AG04450 (cell line): ENCODE data around the gene PCDHB7. TPM values are rescaled to one million over a fixed set of nuclear protein-coding genes. Genes with fewer than 3 reads are reported as not detected.
"Not testable (repeated sequence)": the region's sequence is repeated elsewhere in the genome, so short reads cannot be mapped to it uniquely, and the experiment has no call there.

Experiments
- CTCF ChIA-PET: fragments of 300-600, 350-600 bp; formaldehyde crosslinking; extraction: SDS; loops from one replicate; lab custom pipeline; 2022; ENCODE audit warnings: antibody characterized with exemption, inconsistent platforms; lab: Charles Lee
- POLR2A ChIA-PET: fragments of 350-600 bp; formaldehyde crosslinking; extraction: SDS; loops from one replicate; lab custom pipeline; 2021; ENCODE audit warnings: antibody characterized with exemption, inconsistent platforms; lab: Yijun Ruan, JAX
- DNase-seq: peaks from one replicate; pipeline ENCODE4 v3.0.0-alpha.2; 2011; ENCODE audit warnings: low read depth, low spot score
- H3K27ac ChIP-seq: one replicate; pipeline ENCODE4 v1.5.1; 2012; ENCODE audit warnings: low read depth, low read length, control low read depth
- H3K27me3 ChIP-seq: one replicate; pipeline ENCODE4 v1.6.0; 2012; ENCODE audit warnings: low read length; ENCODE audit not compliant: control insufficient read depth, insufficient read depth
- H3K4me3 ChIP-seq: 2 replicates; pipeline ENCODE4 v1.5.1; 2011; ENCODE audit warnings: mild to moderate bottlenecking, low read depth, low read length, control low read depth
- H3K9me3 ChIP-seq: 2 replicates; pipeline ENCODE4 v1.5.1; 2012; ENCODE audit warnings: low read length; ENCODE audit not compliant: control insufficient read depth, insufficient read depth
- polyA minus RNA-seq: library from RNA; depleted of rRNA, polyadenylated mRNA; stranded (reverse); fragments of >200 nt; gene quantifications from 2 replicates; pipeline ENCODE4 v1.2.3, GENCODE V29; 2011; rRNA and poly(A)+ RNA removed
- polyA plus RNA-seq: library from polyadenylated mRNA; depleted of rRNA; stranded (reverse); fragments of >200 nt; gene quantifications from 2 replicates; pipeline ENCODE4 v1.2.3, GENCODE V29; 2011; rRNA removed
- TF ChIP-seq, protein P1 (sequence below): IDR thresholded peaks from 2 replicates; pipeline ENCODE4 v1.5.1; 2011; ENCODE audit warnings: low read depth, low read length, control low read depth, inconsistent platforms

Gene PCDHB7
- 0.61 and 0.62 TPM in 2 replicates for polyA plus RNA-seq
- polyA minus RNA-seq, result 0.39 and 0.51 TPM in 2 replicates

DNA sequence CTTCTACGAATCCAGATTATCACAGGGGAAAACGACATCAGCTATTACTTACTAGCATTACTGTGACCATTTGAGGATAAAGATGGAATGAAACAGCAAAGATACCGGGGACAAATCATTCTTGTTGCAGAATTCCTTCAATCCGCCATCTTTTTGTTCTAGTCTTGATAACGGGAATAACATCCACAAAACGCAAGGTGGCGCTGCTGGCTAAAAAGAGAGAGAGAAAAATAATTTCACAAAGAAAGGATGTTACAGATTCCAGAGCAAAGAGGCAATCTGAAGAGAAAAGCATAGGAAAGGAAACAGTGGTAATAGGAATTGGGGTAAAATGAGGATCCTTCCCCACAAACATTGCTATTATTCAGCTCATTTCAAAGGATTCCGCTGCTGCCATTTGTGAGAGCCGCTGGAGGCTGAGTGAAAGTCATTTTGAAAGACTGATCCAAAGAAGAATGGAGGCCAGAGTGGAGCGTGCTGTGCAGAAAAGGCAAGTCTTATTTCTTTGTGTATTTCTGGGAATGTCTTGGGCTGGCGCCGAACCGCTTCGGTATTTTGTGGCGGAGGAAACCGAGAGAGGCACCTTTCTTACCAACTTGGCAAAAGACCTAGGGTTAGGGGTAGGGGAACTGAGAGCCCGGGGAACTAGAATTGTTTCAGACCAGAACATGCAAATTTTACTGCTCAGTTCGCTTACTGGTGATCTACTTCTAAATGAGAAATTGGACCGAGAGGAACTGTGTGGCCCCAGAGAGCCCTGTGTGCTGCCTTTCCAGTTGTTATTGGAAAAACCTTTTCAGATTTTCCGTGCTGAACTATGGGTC, at the start of gene PCDHB7:
Gene PCDHB7, plus strand, starts transcription at position 264 of the 824 bp plus-strand sequence. Its CDS starts 192 bp downstream, at position 456.
- CTCF ChIA-PET, result interaction anchor here (0.7 to 2.2 kb wide), 4 partner anchors 10 to 395 kb away, joined by 3 to 13 read pairs (median 6); partner anchors contain the start of genes PCDHB11 and PCDHB16
- H3K27ac ChIP-seq, result no peak within 1 kb of the TSS
- peaks cover 16% of the 10 kb centered on the region for H3K9me3 ChIP-seq
- DNase-seq, result no peak
- POLR2A ChIA-PET, result no interaction called here
- no peak within 1 kb of the TSS; the same call in 1 of the 2 replicates for H3K4me3 ChIP-seq
- TF ChIP-seq, protein P1, sequence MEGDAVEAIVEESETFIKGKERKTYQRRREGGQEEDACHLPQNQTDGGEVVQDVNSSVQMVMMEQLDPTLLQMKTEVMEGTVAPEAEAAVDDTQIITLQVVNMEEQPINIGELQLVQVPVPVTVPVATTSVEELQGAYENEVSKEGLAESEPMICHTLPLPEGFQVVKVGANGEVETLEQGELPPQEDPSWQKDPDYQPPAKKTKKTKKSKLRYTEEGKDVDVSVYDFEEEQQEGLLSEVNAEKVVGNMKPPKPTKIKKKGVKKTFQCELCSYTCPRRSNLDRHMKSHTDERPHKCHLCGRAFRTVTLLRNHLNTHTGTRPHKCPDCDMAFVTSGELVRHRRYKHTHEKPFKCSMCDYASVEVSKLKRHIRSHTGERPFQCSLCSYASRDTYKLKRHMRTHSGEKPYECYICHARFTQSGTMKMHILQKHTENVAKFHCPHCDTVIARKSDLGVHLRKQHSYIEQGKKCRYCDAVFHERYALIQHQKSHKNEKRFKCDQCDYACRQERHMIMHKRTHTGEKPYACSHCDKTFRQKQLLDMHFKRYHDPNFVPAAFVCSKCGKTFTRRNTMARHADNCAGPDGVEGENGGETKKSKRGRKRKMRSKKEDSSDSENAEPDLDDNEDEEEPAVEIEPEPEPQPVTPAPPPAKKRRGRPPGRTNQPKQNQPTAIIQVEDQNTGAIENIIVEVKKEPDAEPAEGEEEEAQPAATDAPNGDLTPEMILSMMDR, result peak; percentile 37; the same call in 1 of the 2 replicates
- no peaks in the 10 kb centered on the region for H3K27me3 ChIP-seq

- POLR2A ChIA-PET, H3K27ac ChIP-seq, H3K27me3 ChIP-seq, CTCF ChIA-PET, H3K4me3 ChIP-seq, DNase-seq: not testable (repeated sequence)
- peaks cover 25% of the 10 kb centered on the region for H3K9me3 ChIP-seq
These were observed 48.9 kb upstream of the PCDHB7 start for GRCh38 chr5:141123396-141124135.

GRCh38 chr5:141127305-141127704, 45.1 kb upstream of the PCDHB7 start:
- no peak for DNase-seq
- ChIA-PET POLR2A (no interaction called here), CTCF (no interaction called here)
- Histone ChIP-seq H3K4me3 (no peak overlapping the region), H3K9me3 (peaks cover 20% of the 10 kb centered on the region), H3K27me3 (no peaks in the 10 kb centered on the region), H3K27ac (no peak overlapping the region)
- TF ChIP-seq, protein P1, result no peak

- ChIA-PET POLR2A (no interaction called here), CTCF (interaction anchor here (0.5 to 1.6 kb wide), 3 partner anchors 51 to 859 kb away, joined by 3 to 7 read pairs (median 4); no protein-coding TSS in a partner anchor)
- H3K9me3 ChIP-seq, result peaks cover 22% of the 10 kb centered on the region
- TF ChIP-seq, protein P1, result 0 out of 2 replicates have a peak, but pooled peaks have one; percentile 18
- no peaks in the 10 kb centered on the region for H3K27me3 ChIP-seq
- H3K4me3 ChIP-seq, result peak within 1 kb of the TSS; percentile 31
- no peak within 1 kb of the TSS for H3K27ac ChIP-seq
- no peak for DNase-seq
These were observed 37.3 kb upstream of the PCDHB7 start, which contains the start of gene PCDHB5 for GRCh38 chr5:141135030-141135717. PCDHB5 (plus strand) TSS chr5:141135206; CDS start chr5:141135435, 229 bp downstream.
